NCI-H1694 (cell line): ENCODE data around the gene MEF2C.

Experiments
- DNase-seq: peaks from one replicate; lab custom pipeline; 2025; lab: John Stamatoyannopoulos, UW

The MEF2C gene

GRCh38 chr5:88673253-88674105 is 209.5 kb downstream of the MEF2C start:
- no peak for DNase-seq

- no peak for DNase-seq
Measured at GRCh38 chr5:88672644-88673252, 210.2 kb downstream of the MEF2C start.

GRCh38 chr5:88671505-88672499 is 211.2 kb downstream of the MEF2C start:
- DNase-seq = no peak

- DNase-seq = no peak
Measured at GRCh38 chr5:88671106-88671504, 211.9 kb downstream of the MEF2C start.

- no peak for DNase-seq
Measured at GRCh38 chr5:88670461-88670860, 212.5 kb downstream of the MEF2C start.

GRCh38 chr5:88669371-88670050 is 213.5 kb downstream of the MEF2C start:
- no peak for DNase-seq

GRCh38 chr5:88667496-88668201 is 215.3 kb downstream of the MEF2C start:
- no peak for DNase-seq
